Endodermal cell (in vitro differentiated cells): ENCODE results near the gene HELB. TPM values are rescaled to one million over a fixed set of nuclear protein-coding genes. Genes with fewer than 3 reads are reported as not detected.

Experiments
- DNase-seq: peaks from one replicate; pipeline ENCODE4 v3.0.0-alpha.2; 2017
- H3K27ac ChIP-seq: 2 replicates; pipeline ENCODE4 v1.5.1; 2013; ENCODE audit warnings: mild to moderate bottlenecking, low read depth, low read length, moderate library complexity
- H3K27me3 ChIP-seq: 2 replicates; pipeline ENCODE4 v1.6.1; 2013; ENCODE audit warnings: mild to moderate bottlenecking, low read length, moderate library complexity; ENCODE audit not compliant: insufficient read depth, control insufficient read depth, poor library complexity, severe bottlenecking
- H3K36me3 ChIP-seq: 2 replicates; pipeline ENCODE4 v1.7.0; 2013; ENCODE audit warnings: mild to moderate bottlenecking, low read length, moderate library complexity; ENCODE audit not compliant: control insufficient read depth, insufficient read depth
- H3K4me1 ChIP-seq: one replicate; pipeline ENCODE4 v1.7.0; 2013; ENCODE audit warnings: low read length; ENCODE audit not compliant: control insufficient read depth, insufficient read depth
- H3K4me3 ChIP-seq: 2 replicates; pipeline ENCODE4 v1.5.1; 2013; ENCODE audit warnings: mild to moderate bottlenecking, low read length, moderate library complexity
- H3K9ac ChIP-seq: 2 replicates; pipeline ENCODE4 v1.6.1; 2013; ENCODE audit warnings: mild to moderate bottlenecking, low read length, moderate library complexity; ENCODE audit not compliant: poor library complexity, severe bottlenecking; ENCODE audit errors: extremely low read depth
- H3K9me3 ChIP-seq: 2 replicates; pipeline ENCODE4 v1.6.1; 2013; ENCODE audit warnings: mild to moderate bottlenecking, low read length, moderate library complexity; ENCODE audit not compliant: control insufficient read depth
- H3K27ac Mint-ChIP-seq: 2 replicates; pipeline ENCODE4 v1.8.0; 2020; ENCODE audit warnings: mixed read lengths
- H3K27me3 Mint-ChIP-seq: 2 replicates; pipeline ENCODE4 v1.8.0; 2021; ENCODE audit warnings: mild to moderate bottlenecking, mixed read lengths; ENCODE audit not compliant: insufficient read depth
- H3K36me3 Mint-ChIP-seq: 2 replicates; pipeline ENCODE4 v1.8.0; 2020; ENCODE audit warnings: low read depth, mixed read lengths
- H3K4me1 Mint-ChIP-seq: 2 replicates; pipeline ENCODE4 v1.8.0; 2020; ENCODE audit warnings: mixed read lengths
- H3K4me3 Mint-ChIP-seq: 2 replicates; pipeline ENCODE4 v1.8.0; 2020; ENCODE audit warnings: mild to moderate bottlenecking, moderate library complexity, mixed read lengths
- H3K9me3 Mint-ChIP-seq: 2 replicates; pipeline ENCODE4 v1.8.0; 2020; ENCODE audit warnings: mild to moderate bottlenecking, mixed read lengths
- CTCF ChIP-seq: fragments of 200-600 bp; sonication (generic); conservative IDR thresholded peaks from 2 replicates; pipeline ENCODE4 v1.5.0; 2021; ENCODE audit warnings: antibody characterized with exemption, mild to moderate bottlenecking
- WGBS, 2 experiments: methylation state at CpG; one replicate each; pipeline versions ENCODE4 v1.1.5 to v1.1.7; 2013; ENCODE audit warnings: missing lambda C conversion rate in 2 of 2, mixed read lengths in 1 of 2; ENCODE audit not compliant: insufficient coverage in 1 of 2, insufficient read length in 1 of 2; 5-methylcytosine and 5-hydroxymethylcytosine counted together
- total RNA-seq, 2 donors: library from RNA; stranded (reverse); fragmentation: NEBNext Ultra II Directional in 1 of 2; extraction: Animal tissue kit (Norgen Biotek cat#: 25700) in 1 of 2; gene quantifications; 2 replicates in 1 of 2; 3 replicates in 1 of 2; pipeline ENCODE4 v1.2.1, GENCODE V29; 2021

The HELB gene
- total RNA-seq, 2 donors from 2014 or later, result 6.2 to 11.0 TPM

- Histone ChIP-seq H3K36me3 (peaks cover 22% of the 10 kb centered on the region), H3K4me3 (no peak overlapping the region), H3K27me3 (no peaks in the 10 kb centered on the region), H3K27ac (no peak overlapping the region), H3K9me3 (peaks cover 24% of the 10 kb centered on the region), H3K4me1 (no peaks in the 10 kb centered on the region), H3K9ac (no peak overlapping the region)
- DNase-seq, result no peak
- no peak for TF ChIP-seq CTCF
- 85% methylated on average over 2 of the region's 2 CpGs; no CpG with 5 or more reads in 1 of the 2 experiments for WGBS, 2 experiments
- Mint-ChIP-seq H3K9me3 (peaks cover 42% of the 10 kb centered on the region), H3K36me3 (peaks cover 63% of the 10 kb centered on the region), H3K27me3 (no peaks in the 10 kb centered on the region), H3K27ac (no peak overlapping the region), H3K4me3 (no peak overlapping the region), H3K4me1 (no peaks in the 10 kb centered on the region)
These were observed 37.8 kb downstream of the HELB start for GRCh38 chr12:66340131-66340530.

GRCh38 chr12:66341126-66341525 is 38.8 kb downstream of the HELB start:
- Mint-ChIP-seq H3K4me3 (no peak overlapping the region), H3K27ac (no peak overlapping the region), H3K9me3 (peaks cover 42% of the 10 kb centered on the region), H3K27me3 (no peaks in the 10 kb centered on the region), H3K36me3 (peaks cover 72% of the 10 kb centered on the region), H3K4me1 (no peaks in the 10 kb centered on the region)
- H3K4me1 ChIP-seq, result no peaks in the 10 kb centered on the region
- TF ChIP-seq CTCF, result no peak
- DNase-seq, result no peak
- peaks cover 22% of the 10 kb centered on the region for H3K36me3 ChIP-seq
- 95 to 96% methylated on average over 4 of the region's 4 CpGs for WGBS, 2 experiments
- H3K4me3 ChIP-seq, result peak overlapping the region; percentile 33
- H3K27ac ChIP-seq, result no peak overlapping the region
- H3K9me3 ChIP-seq, result peaks cover 24% of the 10 kb centered on the region
- H3K27me3 ChIP-seq, result no peaks in the 10 kb centered on the region
- H3K9ac ChIP-seq, result no peak overlapping the region

GRCh38 chr12:66345212-66345611 is 42.9 kb downstream of the HELB start:
- Histone ChIP-seq H3K27me3 (no peaks in the 10 kb centered on the region), H3K9ac (no peak overlapping the region), H3K36me3 (peaks cover 13% of the 10 kb centered on the region), H3K27ac (no peak overlapping the region), H3K4me1 (no peaks in the 10 kb centered on the region), H3K9me3 (peaks cover 16% of the 10 kb centered on the region), H3K4me3 (no peak overlapping the region)
- Mint-ChIP-seq H3K36me3 (peaks cover 65% of the 10 kb centered on the region), H3K4me1 (no peaks in the 10 kb centered on the region), H3K4me3 (no peak overlapping the region), H3K27ac (no peak overlapping the region), H3K27me3 (no peaks in the 10 kb centered on the region), H3K9me3 (peaks cover 32% of the 10 kb centered on the region)
- TF ChIP-seq CTCF, result no peak
- DNase-seq, result no peak
- 96 to 100% methylated on average over 1 to 3 of the region's 3 CpGs for WGBS, 2 experiments
